ENCODE measurements around the gene FAM47E. TPM values are rescaled to one million over a fixed set of nuclear protein-coding genes. Genes with fewer than 3 reads are reported as not detected.

FAM47E gene
- total RNA-seq, 1 donor from 2014 or later: not detected

GRCh38 chr4:76233967-76234678 is 17.4 kb upstream of the FAM47E start:
- intact Hi-C loops (cut with micrococcal nuclease): no loop called here
- DNase-seq: no peak
- H3K27me3 Mint-ChIP-seq: peaks cover 4% of the 10 kb centered on the region
- peaks cover 2% of the 10 kb centered on the region for H3K36me3 Mint-ChIP-seq (ENCODE audit: low read depth)
- TF ChIP-seq, protein P1, sequence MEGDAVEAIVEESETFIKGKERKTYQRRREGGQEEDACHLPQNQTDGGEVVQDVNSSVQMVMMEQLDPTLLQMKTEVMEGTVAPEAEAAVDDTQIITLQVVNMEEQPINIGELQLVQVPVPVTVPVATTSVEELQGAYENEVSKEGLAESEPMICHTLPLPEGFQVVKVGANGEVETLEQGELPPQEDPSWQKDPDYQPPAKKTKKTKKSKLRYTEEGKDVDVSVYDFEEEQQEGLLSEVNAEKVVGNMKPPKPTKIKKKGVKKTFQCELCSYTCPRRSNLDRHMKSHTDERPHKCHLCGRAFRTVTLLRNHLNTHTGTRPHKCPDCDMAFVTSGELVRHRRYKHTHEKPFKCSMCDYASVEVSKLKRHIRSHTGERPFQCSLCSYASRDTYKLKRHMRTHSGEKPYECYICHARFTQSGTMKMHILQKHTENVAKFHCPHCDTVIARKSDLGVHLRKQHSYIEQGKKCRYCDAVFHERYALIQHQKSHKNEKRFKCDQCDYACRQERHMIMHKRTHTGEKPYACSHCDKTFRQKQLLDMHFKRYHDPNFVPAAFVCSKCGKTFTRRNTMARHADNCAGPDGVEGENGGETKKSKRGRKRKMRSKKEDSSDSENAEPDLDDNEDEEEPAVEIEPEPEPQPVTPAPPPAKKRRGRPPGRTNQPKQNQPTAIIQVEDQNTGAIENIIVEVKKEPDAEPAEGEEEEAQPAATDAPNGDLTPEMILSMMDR (IDR thresholded peaks at IDR 0.05): no peak
- no peak overlapping the region for H3K27ac Mint-ChIP-seq
- ATAC-seq (ENCODE audit: low read depth): no peak
- H3K9me3 Mint-ChIP-seq: peaks cover 8% of the 10 kb centered on the region
- no peaks in the 10 kb centered on the region for H3K4me1 Mint-ChIP-seq
- ChIA-PET CTCF (no interaction called here), POLR2A (no interaction called here)
- no peak overlapping the region for H3K4me3 Mint-ChIP-seq

DNA sequence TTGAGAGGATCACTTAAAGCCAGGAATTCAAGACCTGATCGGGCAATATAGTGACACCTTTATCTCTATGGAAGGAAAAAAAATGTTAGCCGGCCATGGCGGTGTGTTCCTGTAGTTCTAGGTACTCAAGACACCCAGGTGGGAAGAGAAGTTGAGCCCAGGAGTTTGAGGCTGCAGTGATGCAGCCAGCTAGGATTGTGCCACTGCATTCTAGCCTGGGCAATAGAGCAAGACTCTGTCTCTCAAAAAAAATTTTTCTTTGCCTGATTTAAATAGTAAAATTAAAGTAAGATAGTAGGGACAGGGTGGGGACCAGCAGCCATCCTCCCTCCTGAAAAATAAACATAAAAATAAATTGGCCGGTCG is 16.9 kb upstream of the FAM47E start:
- no peak overlapping the region for H3K4me3 Mint-ChIP-seq

GRCh38 chr4:76235407-76235806 is 16.1 kb upstream of the FAM47E start:
- Mint-ChIP-seq H3K9me3 (peaks cover 12% of the 10 kb centered on the region), H3K27ac (no peak overlapping the region), H3K36me3 (ENCODE audit: low read depth) (no peaks in the 10 kb centered on the region), H3K27me3 (no peaks in the 10 kb centered on the region), H3K4me3 (no peak overlapping the region), H3K4me1 (no peaks in the 10 kb centered on the region)
- no peak for ATAC-seq (ENCODE audit: low read depth)
- TF ChIP-seq, protein P1 (IDR thresholded peaks at IDR 0.05): no peak
- ChIA-PET POLR2A (no interaction called here), CTCF (no interaction called here)
- intact Hi-C loops (cut with micrococcal nuclease): no loop called here
- no peak for DNase-seq

More for the DNA sequence above, 16.9 kb upstream of the FAM47E start:
- ATAC-seq (ENCODE audit: low read depth) (no peak), DNase-seq (no peak)
- H3K27ac Mint-ChIP-seq: no peak overlapping the region
- H3K27me3 Mint-ChIP-seq: peaks cover under 1% of the 10 kb centered on the region
- H3K36me3 Mint-ChIP-seq (ENCODE audit: low read depth): no peaks in the 10 kb centered on the region
- H3K4me1 Mint-ChIP-seq: no peaks in the 10 kb centered on the region
- H3K9me3 Mint-ChIP-seq: peaks cover 6% of the 10 kb centered on the region
- ChIA-PET CTCF (no interaction called here), POLR2A (no interaction called here)
- intact Hi-C loops (cut with micrococcal nuclease): no loop called here
- TF ChIP-seq, protein P1 (IDR thresholded peaks at IDR 0.05): no peak

GRCh38 chr4:76235915-76236314 is 15.6 kb upstream of the FAM47E start:
- Mint-ChIP-seq H3K27ac (no peak overlapping the region), H3K36me3 (ENCODE audit: low read depth) (no peaks in the 10 kb centered on the region), H3K27me3 (no peaks in the 10 kb centered on the region), H3K4me1 (no peaks in the 10 kb centered on the region), H3K9me3 (peaks cover 17% of the 10 kb centered on the region), H3K4me3 (no peak overlapping the region)
- no peak for ATAC-seq (ENCODE audit: low read depth)
- TF ChIP-seq, protein P1 (IDR thresholded peaks at IDR 0.05): no peak
- intact Hi-C loops (cut with micrococcal nuclease): no loop called here
- CTCF ChIA-PET: no interaction called here
- POLR2A ChIA-PET: no interaction called here
- no peak for DNase-seq

DNA sequence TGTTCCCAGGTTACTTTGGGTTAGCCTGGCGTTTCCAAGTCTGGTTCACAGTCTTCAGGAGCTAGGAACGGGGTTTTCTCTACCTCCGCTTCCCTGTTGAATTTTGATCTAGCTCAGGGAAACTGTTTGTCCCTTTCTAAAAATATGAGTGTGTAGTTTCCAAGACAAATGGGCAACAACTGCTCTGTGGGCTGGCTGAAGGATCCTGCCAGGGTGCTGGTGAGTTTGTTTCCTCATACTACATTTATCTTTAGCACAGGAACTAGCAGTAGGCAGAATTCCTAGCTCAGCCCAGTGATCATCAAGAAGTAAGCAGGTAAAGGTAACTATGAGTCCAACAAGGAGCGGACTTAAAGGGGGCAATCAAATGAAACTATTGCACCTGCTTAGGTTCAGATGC is 13.3 kb upstream of the FAM47E start:
- Mint-ChIP-seq H3K27me3 (peaks cover 7% of the 10 kb centered on the region), H3K27ac (no peak overlapping the region), H3K4me3 (no peak overlapping the region), H3K36me3 (ENCODE audit: low read depth) (no peaks in the 10 kb centered on the region), H3K4me1 (no peaks in the 10 kb centered on the region), H3K9me3 (peaks cover 18% of the 10 kb centered on the region)
- DNase-seq (no peak), ATAC-seq (ENCODE audit: low read depth) (no peak)
- TF ChIP-seq, protein P1 (IDR thresholded peaks at IDR 0.05): no peak
- POLR2A ChIA-PET: no interaction called here
- CTCF ChIA-PET: no interaction called here
- intact Hi-C loops (cut with micrococcal nuclease): no loop called here
